ENCODE results near the gene EFCAB8. TPM values are rescaled to one million over a fixed set of nuclear protein-coding genes. Genes with fewer than 3 reads are reported as not detected.
A peak's percentile ranks its signal among the peaks of the same experiment; 100 is the strongest.
"Not testable (repeated sequence)": the region's sequence is repeated elsewhere in the genome, so short reads cannot be mapped to it uniquely, and the experiment has no call there.

Gene EFCAB8
- total RNA-seq, 2 donors from 2014 or later = 0.32 to 1.8 TPM

DNA sequence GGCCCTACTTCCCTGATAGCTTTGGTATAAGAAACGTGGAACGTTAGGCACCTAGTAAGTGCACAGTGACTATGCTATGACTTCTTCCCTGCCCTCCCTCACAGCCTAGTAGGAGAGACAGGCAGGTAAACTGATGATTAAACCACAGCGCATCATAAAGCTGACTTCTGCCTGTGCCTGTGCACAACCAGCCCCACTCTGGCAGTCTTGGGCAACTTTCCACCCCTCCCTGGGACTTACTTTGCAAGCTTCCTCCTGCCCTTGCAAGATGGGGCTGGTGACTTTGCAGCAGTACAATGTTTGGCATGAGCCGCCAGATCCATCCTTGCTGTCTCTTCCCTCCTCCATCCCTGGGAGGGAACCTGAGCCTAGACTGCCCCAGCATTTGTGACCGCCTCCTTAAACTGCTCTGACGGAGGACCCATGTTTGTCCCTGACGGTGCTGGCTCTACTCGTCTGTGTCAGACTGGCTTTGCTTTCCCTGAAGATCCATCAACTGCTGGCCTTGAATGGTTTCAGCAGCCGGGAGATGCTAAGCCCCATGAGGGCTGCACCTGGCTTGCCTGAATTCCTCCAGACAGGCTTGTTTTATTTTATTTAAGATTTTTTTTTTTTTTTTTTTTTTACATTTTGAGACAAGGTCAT lies 36.1 kb downstream of the EFCAB8 start:
- H3K4me3 Mint-ChIP-seq = no peak overlapping the region
- ATAC-seq = no peak

DNA sequence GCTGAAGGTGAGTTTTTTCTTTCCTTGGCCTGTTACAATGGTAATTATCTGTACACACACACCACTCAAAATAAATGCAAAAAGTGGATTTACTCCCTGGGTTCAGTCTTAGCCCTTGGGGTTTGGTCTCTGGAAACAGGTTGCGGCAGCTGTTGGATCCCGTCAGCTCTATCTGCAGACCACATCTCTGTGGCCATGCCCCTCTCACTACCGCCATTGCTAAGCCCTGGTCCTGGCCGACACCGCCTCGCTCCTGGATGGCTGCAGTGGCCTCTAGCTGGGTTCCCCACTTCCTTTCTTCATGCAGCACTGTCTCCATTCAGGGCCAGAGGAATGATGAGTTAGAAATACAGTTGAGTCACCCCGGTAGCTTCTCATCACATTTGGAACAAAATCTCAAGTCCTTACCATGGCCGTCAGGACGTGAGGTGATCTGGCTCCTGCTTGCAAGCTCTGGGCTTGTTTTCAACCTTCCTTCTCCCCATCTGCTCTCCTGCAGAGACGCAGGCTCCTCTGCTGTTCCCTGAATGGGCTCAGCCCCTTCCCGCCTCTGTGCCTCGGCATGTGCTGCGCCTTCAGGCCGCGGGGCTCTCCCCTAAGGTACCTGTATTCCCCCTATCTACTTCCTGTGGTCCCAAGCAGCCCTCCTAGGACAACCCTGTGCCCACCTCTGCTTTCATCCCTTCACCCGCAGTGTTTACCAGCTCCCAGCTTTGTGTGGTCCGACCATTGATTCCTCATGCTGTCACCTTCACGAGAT lies 38.0 kb downstream of the EFCAB8 start:
- H3K27me3 Mint-ChIP-seq = no peaks in the 10 kb centered on the region
- H3K4me3 Mint-ChIP-seq = no peak overlapping the region
- ATAC-seq (no peak), DNase-seq (no peak)
- no peaks in the 10 kb centered on the region for H3K9me3 ChIP-seq (ENCODE audit: control insufficient read depth, low read length, poor library complexity, severe bottlenecking)
- no peaks in the 10 kb centered on the region for H3K4me1 Mint-ChIP-seq
- H3K27ac Mint-ChIP-seq = peak overlapping the region; percentile 34
- no peaks in the 10 kb centered on the region for H3K36me3 Mint-ChIP-seq (ENCODE audit: low read depth)

More for the DNA sequence above, 36.1 kb downstream of the EFCAB8 start:
- peaks cover 2% of the 10 kb centered on the region for H3K4me1 Mint-ChIP-seq
- DNase-seq = no peak
- no peaks in the 10 kb centered on the region for H3K9me3 ChIP-seq (ENCODE audit: control insufficient read depth, low read length, poor library complexity, severe bottlenecking)
- H3K27ac Mint-ChIP-seq = no peak overlapping the region
- H3K27me3 Mint-ChIP-seq = no peaks in the 10 kb centered on the region
- no peaks in the 10 kb centered on the region for H3K36me3 Mint-ChIP-seq (ENCODE audit: low read depth)

DNA sequence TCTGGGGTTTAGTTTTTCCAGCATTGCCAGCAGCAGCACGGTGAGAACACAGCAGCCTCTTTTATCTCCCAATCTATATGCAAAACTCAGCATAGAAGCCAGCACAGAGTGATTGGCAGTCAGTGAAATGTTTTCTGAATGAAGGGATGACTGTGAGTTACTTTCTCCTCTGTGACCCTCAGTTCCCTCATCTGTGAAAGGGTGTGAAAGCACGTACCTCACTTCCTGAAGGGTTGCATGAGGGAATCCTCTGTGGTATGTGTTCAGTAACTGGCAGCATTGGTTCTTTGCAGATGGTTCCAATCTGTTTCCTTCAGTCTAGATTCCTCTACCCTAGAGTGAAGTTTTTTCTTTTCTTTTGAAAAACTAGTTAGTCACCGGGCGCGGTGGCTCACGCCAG lies 40.0 kb downstream of the EFCAB8 start:
- Mint-ChIP-seq H3K4me3 (no peak overlapping the region), H3K36me3 (ENCODE audit: low read depth) (no peaks in the 10 kb centered on the region), H3K4me1 (peaks cover 14% of the 10 kb centered on the region), H3K27me3 (no peaks in the 10 kb centered on the region), H3K27ac (no peak overlapping the region)
- DNase-seq (no peak), ATAC-seq (no peak)
- H3K9me3 ChIP-seq (ENCODE audit: control insufficient read depth, low read length, poor library complexity, severe bottlenecking) = no peaks in the 10 kb centered on the region

DNA sequence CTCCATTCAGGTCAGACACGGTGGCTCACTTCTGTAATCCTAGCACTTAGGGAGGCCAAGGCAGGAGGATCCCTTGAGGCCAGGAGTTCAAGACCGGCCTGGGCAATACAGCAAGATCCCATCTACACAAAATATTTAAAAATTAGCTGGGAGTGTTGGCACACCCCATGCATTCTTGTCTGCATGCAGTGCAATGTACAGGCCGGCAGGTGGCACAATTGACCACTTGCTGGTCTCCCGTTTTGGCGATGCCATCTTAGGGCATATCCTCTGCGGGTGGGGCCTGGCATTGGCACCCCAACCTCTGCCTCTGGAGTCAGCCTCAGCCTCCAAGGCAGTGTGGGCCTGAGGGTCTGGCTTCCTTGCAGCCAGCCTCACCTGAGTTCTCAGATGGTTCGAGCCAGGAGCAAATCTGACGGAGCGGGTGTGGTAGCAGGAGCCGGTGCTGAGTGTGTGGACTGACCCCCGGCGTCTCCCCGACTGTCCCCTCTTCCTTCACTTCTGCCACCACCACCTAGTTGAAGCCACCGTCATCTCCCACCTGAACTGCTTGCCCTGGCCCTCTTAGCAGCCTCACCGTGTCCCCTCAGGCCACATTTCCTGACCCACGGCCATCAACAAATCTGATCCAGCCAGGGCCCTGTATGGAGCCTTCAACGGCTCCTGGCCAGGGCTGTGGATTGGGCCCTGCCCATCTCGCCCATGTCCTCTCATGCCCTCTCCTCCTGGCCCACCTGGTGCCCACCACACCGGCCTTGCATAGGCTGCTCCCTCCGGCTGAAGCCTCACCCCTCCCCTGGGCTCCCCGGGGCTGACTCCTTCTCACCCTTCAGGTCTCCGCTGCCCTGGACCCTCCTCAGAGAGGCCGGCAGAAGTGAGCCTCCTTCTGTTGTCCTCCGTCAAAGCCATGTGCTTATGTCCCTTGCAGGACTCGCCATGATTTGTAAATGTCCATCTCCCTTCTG lies 44.0 kb downstream of the EFCAB8 start:
- peaks cover 24% of the 10 kb centered on the region for H3K4me1 Mint-ChIP-seq
- H3K27ac Mint-ChIP-seq = peak overlapping the region; percentile 79
- H3K27me3 Mint-ChIP-seq = no peaks in the 10 kb centered on the region
- DNase-seq = peak; percentile 47 to 65 (median 49)
- peak; percentile 93 for ATAC-seq
- no peaks in the 10 kb centered on the region for H3K9me3 ChIP-seq (ENCODE audit: control insufficient read depth, low read length, poor library complexity, severe bottlenecking)
- no peaks in the 10 kb centered on the region for H3K36me3 Mint-ChIP-seq (ENCODE audit: low read depth)
- peak overlapping the region; percentile 76 for H3K4me3 Mint-ChIP-seq

DNA sequence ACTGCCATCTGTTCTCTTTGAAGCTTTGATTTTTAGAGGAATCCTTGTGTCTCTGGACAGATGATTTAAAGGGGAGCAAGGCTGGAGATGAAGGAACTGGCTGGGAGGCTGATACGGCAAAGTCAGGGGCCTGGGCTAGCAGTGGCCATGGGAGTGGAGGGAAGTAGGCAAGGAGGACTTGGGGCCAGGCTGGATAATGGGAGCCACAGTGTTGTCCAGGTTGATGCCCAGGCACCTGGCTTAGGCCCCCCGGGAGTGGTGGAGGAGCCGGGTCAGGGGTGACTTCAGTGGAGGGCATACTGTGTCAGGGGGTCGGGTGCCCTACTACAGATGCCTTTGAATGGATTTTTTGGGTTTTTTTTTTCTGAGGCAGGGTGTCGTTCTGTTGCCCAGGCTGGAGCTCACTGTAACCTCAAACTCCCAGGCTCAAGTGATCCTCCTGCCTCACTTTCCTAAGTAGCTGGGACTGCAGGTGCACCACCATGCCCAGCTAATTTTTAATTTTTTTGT lies 45.0 kb downstream of the EFCAB8 start:
- Mint-ChIP-seq H3K4me1 (peaks cover 24% of the 10 kb centered on the region), H3K27ac (peak overlapping the region; percentile 79), H3K4me3 (peak overlapping the region; percentile 76), H3K27me3 (no peaks in the 10 kb centered on the region), H3K36me3 (ENCODE audit: low read depth) (no peaks in the 10 kb centered on the region)
- DNase-seq (no peak), ATAC-seq (no peak)
- H3K9me3 ChIP-seq (ENCODE audit: control insufficient read depth, low read length, poor library complexity, severe bottlenecking) = no peaks in the 10 kb centered on the region

DNA sequence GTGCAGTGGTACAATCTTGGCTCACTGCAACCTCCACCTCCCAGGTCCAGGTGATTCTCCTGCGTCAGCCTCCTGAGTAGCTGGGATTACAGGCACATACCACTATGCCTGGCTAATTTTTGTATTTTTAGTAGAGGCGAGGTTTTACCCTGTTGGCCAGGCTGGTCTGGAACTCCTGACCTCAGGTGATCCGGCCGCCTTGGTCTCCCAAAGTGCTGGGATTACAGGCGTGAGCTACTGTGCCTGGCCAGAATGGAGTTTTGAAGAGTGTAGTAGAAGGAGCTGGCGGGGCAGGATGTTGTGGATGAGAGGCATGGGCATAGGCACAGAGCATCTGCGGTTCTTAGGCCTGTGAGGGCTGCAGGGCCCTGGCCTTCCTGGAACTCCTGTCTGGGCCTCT lies 46.0 kb downstream of the EFCAB8 start:
- not testable (repeated sequence) for H3K4me3 Mint-ChIP-seq
- peaks cover 28% of the 10 kb centered on the region for H3K4me1 Mint-ChIP-seq

DNA sequence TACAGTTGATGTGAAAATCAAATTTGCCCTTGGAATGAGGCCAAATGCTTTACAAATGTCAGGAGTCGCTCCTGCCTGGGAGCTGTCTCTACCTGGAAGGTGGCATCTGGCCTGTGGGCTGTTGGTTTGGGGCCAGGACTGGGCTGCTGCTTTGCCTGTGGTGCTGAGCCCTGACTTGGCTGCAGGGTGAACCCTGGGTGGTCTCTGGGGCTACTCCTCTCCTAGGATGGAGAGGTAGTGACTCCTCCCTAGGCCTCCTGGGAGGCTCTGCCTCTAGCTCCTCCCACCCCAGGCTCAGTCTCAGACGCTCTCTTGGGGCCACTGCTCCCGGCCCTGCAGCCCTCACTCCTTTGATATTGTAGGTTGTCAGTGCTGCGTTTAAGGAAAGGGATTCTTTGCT lies 47.5 kb downstream of the EFCAB8 start:
- no peak for ATAC-seq
- H3K4me3 Mint-ChIP-seq = no peak overlapping the region
- H3K36me3 Mint-ChIP-seq (ENCODE audit: low read depth) = no peaks in the 10 kb centered on the region
- no peaks in the 10 kb centered on the region for H3K27me3 Mint-ChIP-seq
- H3K9me3 ChIP-seq (ENCODE audit: control insufficient read depth, low read length, poor library complexity, severe bottlenecking) = no peaks in the 10 kb centered on the region
- peaks cover 33% of the 10 kb centered on the region for H3K4me1 Mint-ChIP-seq
- H3K27ac Mint-ChIP-seq = peak overlapping the region; percentile 60
- no peak for DNase-seq

More for the DNA sequence above, 46.0 kb downstream of the EFCAB8 start:
- not testable (repeated sequence) for H3K27ac Mint-ChIP-seq; H3K9me3 ChIP-seq (ENCODE audit: control insufficient read depth, low read length, poor library complexity, severe bottlenecking); ATAC-seq; H3K27me3 Mint-ChIP-seq; H3K36me3 Mint-ChIP-seq (ENCODE audit: low read depth); DNase-seq

DNA sequence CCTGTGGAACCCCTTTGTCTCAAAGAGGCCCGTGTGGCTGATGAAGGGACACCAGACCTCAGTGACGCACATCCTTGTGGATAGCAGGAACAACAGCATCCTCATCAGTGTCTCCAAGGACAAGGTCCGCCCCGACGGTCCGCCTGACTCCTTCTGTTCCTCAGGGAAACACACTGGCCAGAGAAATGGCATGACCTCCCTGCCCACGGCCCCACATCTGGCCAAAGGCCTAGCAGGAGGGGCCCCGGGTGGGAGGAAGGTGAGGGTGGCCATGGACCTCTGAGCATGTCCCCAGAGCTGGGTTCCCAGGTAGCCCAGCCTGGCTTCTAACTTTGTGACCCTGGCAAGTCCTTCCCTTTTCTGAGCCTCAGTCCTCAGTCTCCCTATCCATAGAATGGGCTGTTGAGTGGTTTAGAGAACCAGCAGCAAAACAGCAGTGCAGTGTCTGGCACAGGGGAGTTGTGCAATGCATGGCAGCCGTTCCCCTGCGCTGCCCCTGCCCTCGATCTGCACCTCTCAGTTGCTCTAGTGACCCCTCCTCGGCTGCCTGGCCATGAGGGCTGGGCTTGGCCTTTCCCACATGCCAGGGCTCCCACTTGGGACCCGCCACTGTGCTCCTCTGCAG lies 48.3 kb downstream of the EFCAB8 start:
- no peak for DNase-seq
- Mint-ChIP-seq H3K36me3 (ENCODE audit: low read depth) (no peaks in the 10 kb centered on the region), H3K4me3 (no peak overlapping the region), H3K27me3 (no peaks in the 10 kb centered on the region), H3K4me1 (peaks cover 34% of the 10 kb centered on the region), H3K27ac (peak overlapping the region; percentile 60)
- no peaks in the 10 kb centered on the region for H3K9me3 ChIP-seq (ENCODE audit: control insufficient read depth, low read length, poor library complexity, severe bottlenecking)
- ATAC-seq = no peak

DNA sequence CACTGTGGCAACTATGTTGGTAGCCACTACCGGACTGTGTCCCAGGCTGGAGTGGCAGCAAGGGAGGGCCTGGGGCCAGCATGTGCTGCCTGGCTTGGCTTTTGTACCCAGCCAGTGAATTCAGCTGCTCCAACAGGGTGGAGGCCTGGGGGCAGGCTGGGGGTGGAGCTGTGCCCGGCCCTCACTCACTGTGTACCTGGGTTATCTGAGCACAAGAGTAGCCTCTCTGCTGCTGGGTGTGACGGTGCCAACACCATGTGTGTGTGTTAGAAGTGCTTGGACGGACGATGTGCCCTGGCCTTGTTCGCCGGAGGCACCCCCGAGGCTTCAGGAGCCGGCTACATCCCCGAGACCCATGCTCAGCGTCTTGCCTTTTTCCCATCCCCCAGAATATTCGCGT lies 49.2 kb downstream of the EFCAB8 start:
- DNase-seq (no peak), ATAC-seq (no peak)
- no peaks in the 10 kb centered on the region for H3K36me3 Mint-ChIP-seq (ENCODE audit: low read depth)
- no peaks in the 10 kb centered on the region for H3K9me3 ChIP-seq (ENCODE audit: control insufficient read depth, low read length, poor library complexity, severe bottlenecking)
- H3K4me1 Mint-ChIP-seq = peaks cover 28% of the 10 kb centered on the region
- no peak overlapping the region for H3K4me3 Mint-ChIP-seq
- no peak overlapping the region for H3K27ac Mint-ChIP-seq
- no peaks in the 10 kb centered on the region for H3K27me3 Mint-ChIP-seq

DNA sequence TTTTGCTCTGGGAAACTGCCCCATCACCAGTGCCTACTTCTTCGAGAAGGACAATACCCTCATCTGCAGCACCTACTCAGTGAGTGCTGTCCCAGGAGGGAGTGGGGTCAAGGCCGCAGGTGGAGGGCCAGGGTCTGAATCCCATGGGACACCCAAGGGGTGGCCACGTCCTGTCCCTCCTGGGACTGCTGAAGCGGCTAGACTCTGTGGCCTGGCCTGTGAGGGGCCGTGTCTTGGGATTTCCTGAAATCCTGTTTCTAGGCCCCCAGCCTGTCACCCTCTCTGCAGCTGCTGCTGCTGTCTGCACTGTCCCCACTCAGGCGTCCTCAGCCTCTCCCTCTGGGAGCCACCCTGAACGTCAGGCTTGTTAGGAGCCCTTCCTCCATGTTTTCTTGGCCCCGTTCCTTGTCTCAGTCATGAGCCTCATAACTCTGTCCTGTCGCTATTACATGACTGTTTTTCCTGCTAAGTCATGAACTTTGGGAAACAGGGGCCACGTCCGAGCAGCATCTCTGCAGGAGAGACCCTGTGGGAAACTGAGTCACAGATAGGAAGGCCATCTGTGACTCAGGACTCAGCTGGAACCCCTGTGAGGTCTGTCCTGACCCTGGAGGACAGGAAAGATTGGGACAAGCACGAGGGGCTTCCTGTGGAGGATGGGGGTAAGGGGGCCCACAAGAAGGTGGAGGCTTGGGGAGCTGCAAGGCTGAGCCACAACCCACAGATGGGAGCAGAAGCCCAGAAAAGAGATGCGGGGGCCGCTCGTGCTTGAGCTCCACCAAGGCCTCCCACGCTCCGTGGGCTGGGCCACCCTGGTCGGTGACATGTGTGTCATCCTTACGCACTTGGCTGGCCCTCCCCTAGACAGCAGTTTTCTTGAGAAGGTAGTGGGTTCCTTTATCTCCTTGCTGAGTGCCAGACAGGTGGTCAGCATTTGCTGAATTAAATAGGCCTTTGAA lies 49.9 kb downstream of the EFCAB8 start:
- peaks cover 21% of the 10 kb centered on the region for H3K4me1 Mint-ChIP-seq
- no peak overlapping the region for H3K27ac Mint-ChIP-seq
- H3K27me3 Mint-ChIP-seq = no peaks in the 10 kb centered on the region
- no peak overlapping the region for H3K4me3 Mint-ChIP-seq
- H3K36me3 Mint-ChIP-seq (ENCODE audit: low read depth) = no peaks in the 10 kb centered on the region
- H3K9me3 ChIP-seq (ENCODE audit: control insufficient read depth, low read length, poor library complexity, severe bottlenecking) = no peaks in the 10 kb centered on the region
- no peak for ATAC-seq
- no peak for DNase-seq

DNA sequence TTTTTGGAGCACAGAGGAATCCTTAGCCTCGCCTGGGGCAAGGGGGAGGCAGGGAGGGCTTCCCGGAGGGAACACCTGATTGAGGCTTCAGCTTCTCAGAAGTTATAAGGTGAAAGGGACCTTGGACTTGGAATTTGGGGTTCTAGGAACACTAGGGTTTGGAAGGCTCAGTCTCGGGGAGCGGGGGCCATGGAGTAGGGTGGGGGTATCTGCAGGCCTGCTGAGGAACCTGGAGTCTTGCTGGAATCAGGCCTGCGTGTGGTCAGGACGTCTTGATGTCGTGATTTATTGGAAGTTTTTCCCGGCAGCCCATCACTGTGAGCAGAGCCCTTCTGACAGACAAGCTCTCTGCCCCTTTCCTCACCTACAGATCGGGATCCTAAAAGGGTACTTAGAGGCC lies 50.7 kb downstream of the EFCAB8 start:
- Mint-ChIP-seq H3K27ac (no peak overlapping the region), H3K4me1 (peaks cover 20% of the 10 kb centered on the region), H3K36me3 (ENCODE audit: low read depth) (no peaks in the 10 kb centered on the region), H3K27me3 (no peaks in the 10 kb centered on the region), H3K4me3 (no peak overlapping the region)
- ATAC-seq (no peak), DNase-seq (no peak)
- no peaks in the 10 kb centered on the region for H3K9me3 ChIP-seq (ENCODE audit: control insufficient read depth, low read length, poor library complexity, severe bottlenecking)

Data from T-helper 17 cell (primary cell).